GM12878 (cell line): Measurements from ENCODE around the gene ABCG1. TPM values are rescaled to one million over a fixed set of nuclear protein-coding genes. Genes with fewer than 3 reads are reported as not detected.

ENCODE experiments used
- ATAC-seq: fragments of 200-7000 bp; cut with Tn5 transposase; 3 replicates; pipeline ENCODE4 v1.9.1; 2020; ENCODE audit warnings: mild to moderate bottlenecking, moderate library complexity
- BruUV-seq: library from RNA; stranded (reverse); fragments of 400-500 nt; replicated peaks from 2 replicates; lab custom pipeline; 2021; lab: Mats Ljungman, UMichigan
- CTCF ChIA-PET: fragments of 300-600 bp; sonication (Branson Sonifier 250); formaldehyde crosslinking; extraction: SDS; loops from one replicate; lab custom pipeline; 2021; ENCODE audit warnings: inconsistent platforms; lab: Yijun Ruan, JAX
- POLR2A ChIA-PET: fragments of 350-600 bp; formaldehyde crosslinking; extraction: SDS; loops from one replicate; lab custom pipeline; 2021; ENCODE audit warnings: inconsistent platforms; lab: Charles Lee
- RAD21 ChIA-PET: fragments of 300-600 bp; sonication (Branson Sonifier 250); formaldehyde crosslinking; loops from one replicate; lab custom pipeline; 2023; ENCODE audit warnings: antibody characterized with exemption; ENCODE audit not compliant: unreplicated experiment; lab: Charles Lee
- SMC1A ChIA-PET: fragments of 300-600 bp; sonication (Branson Sonifier 250); formaldehyde crosslinking; loops from one replicate; lab custom pipeline; 2023; ENCODE audit not compliant: unreplicated experiment, uncharacterized antibody; lab: Charles Lee
- DNase-seq: peaks from one replicate; pipeline ENCODE4 v3.0.0-alpha.2; 2011; ENCODE audit warnings: low read depth, low spot score
- FAIRE-seq: peaks from 3 replicates; lab custom pipeline; 2011; peaks lifted over from hg19 to GRCh38; lab: Jason Lieb, UNC
- H2AFZ ChIP-seq: 2 replicates; pipeline ENCODE4 v1.6.0; 2011; ENCODE audit warnings: low read depth, low read length, control low read depth; ENCODE audit not compliant: control insufficient read depth
- H3K27ac ChIP-seq: 2 replicates; pipeline ENCODE4 v1.5.1; 2011; ENCODE audit warnings: control low read depth; ENCODE audit not compliant: control insufficient read depth, insufficient read depth
- H3K27me3 ChIP-seq, 2 experiments: replicated peaks in 1 of 2; 2 replicates each; pipeline versions ENCODE4 v1.6.0 to v1.6.1; 2011; ENCODE audit warnings: low read length in 1 of 2; ENCODE audit not compliant: control insufficient read depth in 2 of 2, insufficient read depth in 2 of 2
- H3K36me3 ChIP-seq, 2 experiments: 2 replicates each; pipeline ENCODE4 v1.5.1; 2011; ENCODE audit warnings: low read length in 1 of 2; ENCODE audit not compliant: control insufficient read depth in 2 of 2, insufficient read depth in 2 of 2
- H3K4me1 ChIP-seq: 2 replicates; pipeline ENCODE4 v1.6.1; 2011; ENCODE audit warnings: mild to moderate bottlenecking, low read length, moderate library complexity, mixed read lengths; ENCODE audit not compliant: control insufficient read depth, insufficient read depth
- H3K4me2 ChIP-seq: 2 replicates; pipeline ENCODE4 v1.6.0; 2011; ENCODE audit warnings: control low read depth; ENCODE audit not compliant: control insufficient read depth, insufficient read depth
- H3K4me3 ChIP-seq: fragments of 200-600 bp; sonication (generic); 2 replicates; pipeline ENCODE4 v1.5.1; 2016
- H3K79me2 ChIP-seq: 2 replicates; pipeline ENCODE4 v1.6.0; 2011; ENCODE audit warnings: low read length; ENCODE audit not compliant: control insufficient read depth, insufficient read depth
- H3K9ac ChIP-seq: 2 replicates; pipeline ENCODE4 v1.8.0; 2011; ENCODE audit warnings: low read length, control low read depth, mixed read lengths; ENCODE audit not compliant: control insufficient read depth, insufficient read depth
- H3K9me3 ChIP-seq: replicated peaks from 3 replicates; pipeline ENCODE4 v1.5.1; 2011; ENCODE audit warnings: mild to moderate bottlenecking, low read length; ENCODE audit not compliant: control insufficient read depth, insufficient read depth
- H4K20me1 ChIP-seq: 2 replicates; pipeline ENCODE4 v1.6.0; 2011; ENCODE audit not compliant: control insufficient read depth, insufficient read depth
- ATF7 ChIP-seq: fragments of 450-650 bp; IDR thresholded peaks from 2 replicates; pipeline ENCODE4 v1.6.1; 2016; ENCODE audit warnings: low read depth, mild to moderate bottlenecking
- BCLAF1 ChIP-seq: fragments of 450-650 bp; IDR thresholded peaks from 2 replicates; pipeline ENCODE4 v1.6.1; 2017; ENCODE audit warnings: antibody characterized with exemption, mild to moderate bottlenecking, moderate library complexity
- CBFB ChIP-seq: IDR thresholded peaks from 2 replicates; pipeline ENCODE4 v1.6.1; 2016; ENCODE audit warnings: antibody characterized with exemption, low read depth
- CBX3 ChIP-seq: fragments of 200-600 bp; sonication (generic); IDR thresholded peaks from 2 replicates; pipeline ENCODE4 v1.6.1; 2016; ENCODE audit warnings: low read depth, borderline replicate concordance
- CEBPZ ChIP-seq: fragments of 150-350 bp; IDR thresholded peaks from 2 replicates; pipeline ENCODE4 v1.6.1; 2016; ENCODE audit warnings: low read depth, low read length
- KDM1A ChIP-seq: fragments of 200-600 bp; sonication (generic); IDR thresholded peaks from 2 replicates; pipeline ENCODE4 v1.6.1; 2016; ENCODE audit warnings: borderline replicate concordance
- KLF5 ChIP-seq: fragments of 450-650 bp; IDR thresholded peaks from 2 replicates; pipeline ENCODE4 v1.6.1; 2014; ENCODE audit warnings: mild to moderate bottlenecking; ENCODE audit not compliant: partially characterized antibody
- MEF2A ChIP-seq: IDR thresholded peaks from 2 replicates; pipeline ENCODE4 v1.6.1; 2011; ENCODE audit warnings: low read depth, mild to moderate bottlenecking, low read length, moderate library complexity; ENCODE audit not compliant: insufficient read depth
- NR2C2 ChIP-seq: IDR thresholded peaks from 2 replicates; pipeline ENCODE4 v1.6.1; 2011; ENCODE audit warnings: borderline replicate concordance, low read depth; ENCODE audit not compliant: control insufficient read depth, insufficient read length
- PML ChIP-seq: IDR thresholded peaks from 2 replicates; pipeline ENCODE4 v1.6.1; 2012; ENCODE audit warnings: low read length, inconsistent platforms
- RFX5 ChIP-seq: IDR thresholded peaks from 2 replicates; pipeline ENCODE4 v1.6.1; 2011; ENCODE audit warnings: low read depth, low read length, improper control_type of control experiment
- TBL1XR1 ChIP-seq: IDR thresholded peaks from 2 replicates; pipeline ENCODE4 v1.6.1; 2012; ENCODE audit warnings: low read depth, low read length, improper control_type of control experiment
- WGBS: methylation state at CpG from one replicate; pipeline ENCODE4 v1.1.6; 2016; ENCODE audit warnings: low lambda C conversion rate; ENCODE audit not compliant: insufficient replicate concordance, insufficient coverage; ENCODE audit errors: missing lambda C conversion rate; 5-methylcytosine and 5-hydroxymethylcytosine counted together
- in situ Hi-C: fragments of 300-500 bp; cut with MboI; formaldehyde crosslinking; loops from 9 replicates; pipeline ENCODE4 v1.14.3; 2018; ENCODE audit warnings: mixed read lengths
- intact Hi-C: fragments of 100-400 bp; cut with micrococcal nuclease; formaldehyde crosslinking; loops from one replicate; pipeline ENCODE4 v1.14.2; 2022; ENCODE audit not compliant: unreplicated experiment
- polyA plus RNA-seq, 11 experiments: library from polyadenylated mRNA; depleted of rRNA in 4 of 11; unstranded in 6 of 11; stranded (reverse) in 5 of 11; fragments of >200 nt; fragmentation: Nextera tagmentation in 4 of 11; fragmentation: Illumina TruSeq in 1 of 11; extraction: Ambion mirVana in 4 of 11; extraction: Trizol in 1 of 11; gene quantifications; 1 replicate in 1 of 11; 2 replicates in 10 of 11; pipeline versions ENCODE4 v1.2.1 to v1.2.3, GENCODE V29; 2011 to 2016; ENCODE audit warnings: inconsistent platforms in 2 of 11, missing spikeins in 2 of 11, low read depth in 1 of 11
- total RNA-seq, 4 experiments: library from RNA; depleted of rRNA in 3 of 4; stranded (reverse); fragments of >200 nt in 3 of 4; fragmentation: Illumina TruSeq in 1 of 4; extraction: Trizol in 1 of 4; gene quantifications; 2 replicates each; pipeline versions ENCODE4 v1.2.1 to v1.2.3, GENCODE V29; 2013 to 2021
- TF ChIP-seq, protein P1 (sequence below): IDR thresholded peaks from 2 replicates; pipeline ENCODE4 v1.6.1; 2012; ENCODE audit warnings: low read depth, low read length, improper control_type of control experiment
- TF ChIP-seq, protein P2 (sequence below): IDR thresholded peaks from 2 replicates; pipeline ENCODE4 v1.6.1; 2011; ENCODE audit warnings: mild to moderate bottlenecking, low read depth, low read length, moderate library complexity; ENCODE audit not compliant: insufficient replicate concordance

The ABCG1 gene
- total and polyA plus RNA-seq, 10 of the 15 experiments (the other 5 are each of a cell fraction or from before 2014, with no cell fraction given): 0.59 to 19.3 (median 5.7) TPM

DNA sequence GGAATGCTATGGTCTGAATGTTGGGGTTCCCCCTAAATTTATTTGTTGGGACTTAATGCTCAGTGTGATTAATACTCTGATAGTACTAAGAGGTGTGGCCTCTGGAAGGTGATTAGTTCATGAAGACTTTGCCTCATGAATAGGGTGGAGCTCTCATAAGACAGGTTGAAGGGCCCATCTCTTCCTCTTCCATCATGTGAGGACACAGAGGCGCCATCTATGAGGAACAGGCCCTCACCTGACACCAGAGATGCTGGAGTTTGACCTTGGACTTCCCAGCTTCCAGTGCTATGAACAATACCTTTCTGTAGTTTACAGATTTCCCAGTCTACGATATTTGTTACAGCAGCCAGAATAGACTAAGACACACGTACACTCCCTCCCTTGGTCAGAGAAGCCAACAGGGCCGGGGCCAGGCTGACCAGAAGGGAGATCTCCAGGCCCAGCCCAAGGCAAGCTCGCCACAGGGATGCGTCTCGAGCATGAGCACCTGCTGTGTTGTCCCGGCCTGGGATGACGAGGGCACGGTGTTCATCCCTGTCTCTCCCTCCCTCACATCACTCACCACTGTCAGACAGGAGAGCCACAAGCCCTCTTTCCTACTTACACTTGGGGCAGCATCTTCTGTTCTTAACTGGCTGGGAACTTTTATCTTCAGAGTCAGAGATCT lies 4.7 kb upstream of the ABCG1 start:
- H3K79me2 ChIP-seq: no peaks in the 10 kb centered on the region
- H3K4me2 ChIP-seq: no peak overlapping the region
- no peaks in the 10 kb centered on the region for H3K36me3 ChIP-seq
- DNase-seq: no peak
- H3K9ac ChIP-seq: no peak overlapping the region
- H3K27me3 ChIP-seq: peaks cover 0 to 4% of the 10 kb centered on the region in 2 experiments; a peak in 1 of 4 replicates
- H3K4me3 ChIP-seq: no peak overlapping the region
- TF ChIP-seq, protein P1, sequence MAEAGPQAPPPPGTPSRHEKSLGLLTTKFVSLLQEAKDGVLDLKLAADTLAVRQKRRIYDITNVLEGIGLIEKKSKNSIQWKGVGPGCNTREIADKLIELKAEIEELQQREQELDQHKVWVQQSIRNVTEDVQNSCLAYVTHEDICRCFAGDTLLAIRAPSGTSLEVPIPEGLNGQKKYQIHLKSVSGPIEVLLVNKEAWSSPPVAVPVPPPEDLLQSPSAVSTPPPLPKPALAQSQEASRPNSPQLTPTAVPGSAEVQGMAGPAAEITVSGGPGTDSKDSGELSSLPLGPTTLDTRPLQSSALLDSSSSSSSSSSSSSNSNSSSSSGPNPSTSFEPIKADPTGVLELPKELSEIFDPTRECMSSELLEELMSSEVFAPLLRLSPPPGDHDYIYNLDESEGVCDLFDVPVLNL: no peak
- no peak for TF ChIP-seq ATF7
- TF ChIP-seq PML: no peak
- no peak for TF ChIP-seq KDM1A
- no peak for TF ChIP-seq MEF2A
- TF ChIP-seq, protein P2, sequence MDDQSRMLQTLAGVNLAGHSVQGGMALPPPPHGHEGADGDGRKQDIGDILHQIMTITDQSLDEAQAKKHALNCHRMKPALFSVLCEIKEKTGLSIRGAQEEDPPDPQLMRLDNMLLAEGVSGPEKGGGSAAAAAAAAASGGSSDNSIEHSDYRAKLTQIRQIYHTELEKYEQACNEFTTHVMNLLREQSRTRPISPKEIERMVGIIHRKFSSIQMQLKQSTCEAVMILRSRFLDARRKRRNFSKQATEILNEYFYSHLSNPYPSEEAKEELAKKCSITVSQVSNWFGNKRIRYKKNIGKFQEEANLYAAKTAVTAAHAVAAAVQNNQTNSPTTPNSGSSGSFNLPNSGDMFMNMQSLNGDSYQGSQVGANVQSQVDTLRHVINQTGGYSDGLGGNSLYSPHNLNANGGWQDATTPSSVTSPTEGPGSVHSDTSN: no peak
- no peak for TF ChIP-seq BCLAF1
- TF ChIP-seq CBFB: no peak
- no peak for TF ChIP-seq RFX5
- TF ChIP-seq CEBPZ: no peak
- TF ChIP-seq NR2C2: no peak
- TF ChIP-seq CBX3: no peak
- no peak for TF ChIP-seq TBL1XR1
- no peak for TF ChIP-seq KLF5
- ChIA-PET POLR2A (no interaction called here), SMC1A (interaction anchor here (0.9 to 1.2 kb wide), 2 partner anchors 13 to 19 kb away, joined by 3 read pairs; no protein-coding TSS in a partner anchor), RAD21 (interaction anchor here (1.0 kb wide), 1 partner anchor 44 kb away, joined by 3 read pairs; no protein-coding TSS in a partner anchor), CTCF (no interaction called here)
- no peaks in the 10 kb centered on the region for H3K4me1 ChIP-seq
- no peak overlapping the region for H3K27ac ChIP-seq
- BruUV-seq: no TSS peak
- no peak for ATAC-seq
- H4K20me1 ChIP-seq: no peaks in the 10 kb centered on the region
- WGBS: 63% methylated on average over 10 of the region's 10 CpGs
- H3K9me3 ChIP-seq: peaks cover 3% of the 10 kb centered on the region; the same call in 2 of the 3 replicates
- intact Hi-C loops (no loop called here), in situ Hi-C loops (loop anchor here (25.0 kb wide), 1 partner anchor 1473 kb away; no protein-coding TSS in a partner anchor)
- H2AFZ ChIP-seq: no peak overlapping the region
- FAIRE-seq: no peak
